Measurements from ENCODE around the gene FBXO4.

DNA sequence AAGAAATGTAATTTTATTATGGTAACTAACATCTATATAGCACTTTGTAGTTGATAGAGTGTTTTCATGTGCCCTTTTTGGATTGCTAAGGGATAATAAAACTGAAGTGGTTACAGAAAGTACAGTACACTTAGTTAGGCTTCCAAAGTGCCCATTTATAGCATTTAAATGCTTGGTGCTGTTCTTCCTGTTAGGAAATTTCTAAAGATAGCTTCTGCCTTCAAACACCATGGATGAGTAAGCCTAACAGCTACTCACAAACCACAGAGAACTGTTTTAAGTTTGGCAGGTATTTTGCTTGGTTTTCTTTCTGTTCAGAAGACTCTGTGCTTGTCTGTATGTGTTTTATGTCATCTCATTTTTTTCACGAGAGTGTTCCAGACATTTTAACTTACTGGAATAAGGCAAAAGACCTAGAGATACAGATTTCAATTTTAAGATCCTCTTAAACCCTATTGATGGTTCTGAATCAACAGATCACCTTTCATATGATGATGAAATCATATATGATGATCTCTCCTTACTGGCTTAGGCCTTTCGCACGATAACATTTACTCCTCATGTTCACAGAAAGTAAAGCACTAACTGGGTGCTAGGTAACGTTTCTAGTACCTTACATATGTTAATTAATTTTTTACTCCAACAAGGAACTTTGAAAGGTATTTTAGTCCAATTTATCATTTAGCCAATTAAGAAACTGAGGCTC, 16.6 kb upstream of the FBXO4 start:
- TF ChIP-seq, protein P1, sequence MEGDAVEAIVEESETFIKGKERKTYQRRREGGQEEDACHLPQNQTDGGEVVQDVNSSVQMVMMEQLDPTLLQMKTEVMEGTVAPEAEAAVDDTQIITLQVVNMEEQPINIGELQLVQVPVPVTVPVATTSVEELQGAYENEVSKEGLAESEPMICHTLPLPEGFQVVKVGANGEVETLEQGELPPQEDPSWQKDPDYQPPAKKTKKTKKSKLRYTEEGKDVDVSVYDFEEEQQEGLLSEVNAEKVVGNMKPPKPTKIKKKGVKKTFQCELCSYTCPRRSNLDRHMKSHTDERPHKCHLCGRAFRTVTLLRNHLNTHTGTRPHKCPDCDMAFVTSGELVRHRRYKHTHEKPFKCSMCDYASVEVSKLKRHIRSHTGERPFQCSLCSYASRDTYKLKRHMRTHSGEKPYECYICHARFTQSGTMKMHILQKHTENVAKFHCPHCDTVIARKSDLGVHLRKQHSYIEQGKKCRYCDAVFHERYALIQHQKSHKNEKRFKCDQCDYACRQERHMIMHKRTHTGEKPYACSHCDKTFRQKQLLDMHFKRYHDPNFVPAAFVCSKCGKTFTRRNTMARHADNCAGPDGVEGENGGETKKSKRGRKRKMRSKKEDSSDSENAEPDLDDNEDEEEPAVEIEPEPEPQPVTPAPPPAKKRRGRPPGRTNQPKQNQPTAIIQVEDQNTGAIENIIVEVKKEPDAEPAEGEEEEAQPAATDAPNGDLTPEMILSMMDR (tag by site-specific recombination; IDR thresholded peaks at IDR 0.05): no peak
- TF ChIP-seq, protein P2, sequence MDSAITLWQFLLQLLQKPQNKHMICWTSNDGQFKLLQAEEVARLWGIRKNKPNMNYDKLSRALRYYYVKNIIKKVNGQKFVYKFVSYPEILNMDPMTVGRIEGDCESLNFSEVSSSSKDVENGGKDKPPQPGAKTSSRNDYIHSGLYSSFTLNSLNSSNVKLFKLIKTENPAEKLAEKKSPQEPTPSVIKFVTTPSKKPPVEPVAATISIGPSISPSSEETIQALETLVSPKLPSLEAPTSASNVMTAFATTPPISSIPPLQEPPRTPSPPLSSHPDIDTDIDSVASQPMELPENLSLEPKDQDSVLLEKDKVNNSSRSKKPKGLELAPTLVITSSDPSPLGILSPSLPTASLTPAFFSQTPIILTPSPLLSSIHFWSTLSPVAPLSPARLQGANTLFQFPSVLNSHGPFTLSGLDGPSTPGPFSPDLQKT (IDR thresholded peaks at IDR 0.05; ENCODE audit: borderline replicate concordance, low read depth, low read length): no peak
- no peak for TF ChIP-seq ZNF529 (tag by site-specific recombination; IDR thresholded peaks at IDR 0.05; ENCODE audit: insufficient replicate concordance)
- TF ChIP-seq KLF9 (tag by site-specific recombination; IDR thresholded peaks at IDR 0.05; ENCODE audit: low read depth): no peak
- TF ChIP-seq ZNF792 (tag by site-specific recombination; IDR thresholded peaks at IDR 0.05): no peak
- TF ChIP-seq PRDM1 (tag by site-specific recombination; IDR thresholded peaks at IDR 0.05): no peak
- no peak for TF ChIP-seq ZNF214 (tag by site-specific recombination; IDR thresholded peaks at IDR 0.05; ENCODE audit: borderline replicate concordance)
- no peak for TF ChIP-seq ZNF354C (tag by site-specific recombination; IDR thresholded peaks at IDR 0.05; ENCODE audit: borderline replicate concordance, low read depth)
- no peak for TF ChIP-seq ZNF558 (tag by site-specific recombination; IDR thresholded peaks at IDR 0.05)
- no peak for TF ChIP-seq ZNF37A (tag by site-specific recombination; IDR thresholded peaks at IDR 0.05)

All from HEK293 (cell line).